IPS DF 6.9 (cell line): Measurements from ENCODE around the gene KHDC4.
"Not testable (repeated sequence)": the region's sequence is repeated elsewhere in the genome, so short reads cannot be mapped to it uniquely, and the experiment has no call there.

ENCODE experiments used
- DNase-seq: peaks from one replicate; pipeline ENCODE4 v3.0.0-alpha.2; 2013; ENCODE audit warnings: low read depth, low spot score
- H3K27ac ChIP-seq: one replicate; pipeline ENCODE4 v1.5.1; 2013; ENCODE audit warnings: low read length, control low read depth
- H3K27me3 ChIP-seq: 2 replicates; pipeline ENCODE4 v1.6.1; 2013; ENCODE audit warnings: mild to moderate bottlenecking, low read length; ENCODE audit not compliant: control insufficient read depth, insufficient read depth
- H3K36me3 ChIP-seq: 2 replicates; pipeline ENCODE4 v1.6.1; 2013; ENCODE audit warnings: low read length; ENCODE audit not compliant: control insufficient read depth, insufficient read depth
- H3K4me1 ChIP-seq: 2 replicates; pipeline ENCODE4 v1.6.1; 2013; ENCODE audit warnings: low read length; ENCODE audit not compliant: control insufficient read depth, insufficient read depth
- H3K4me3 ChIP-seq: 2 replicates; pipeline ENCODE4 v1.5.1; 2013; ENCODE audit warnings: mild to moderate bottlenecking, low read length
- H3K9me3 ChIP-seq: 2 replicates; pipeline ENCODE4 v1.6.1; 2013; ENCODE audit warnings: low read length, inconsistent platforms; ENCODE audit not compliant: control insufficient read depth, insufficient read depth
- WGBS: extraction: QIAGEN DNeasy Blood & Tissue Kit; methylation state at CpG from one replicate; pipeline ENCODE4 v1.1.7; 2013; ENCODE audit warnings: mixed read lengths, missing lambda C conversion rate; ENCODE audit not compliant: insufficient read length, insufficient coverage; 5-methylcytosine and 5-hydroxymethylcytosine counted together

Gene KHDC4

GRCh38 chr1:155900161-155900560, 34.1 kb downstream of the KHDC4 start:
- DNase-seq = no peak
- Histone ChIP-seq H3K4me3 (no peak overlapping the region), H3K9me3 (no peaks in the 10 kb centered on the region), H3K36me3 (peaks cover 26% of the 10 kb centered on the region; the same call in 1 of the 2 replicates), H3K4me1 (no peaks in the 10 kb centered on the region), H3K27me3 (no peaks in the 10 kb centered on the region), H3K27ac (no peak overlapping the region)
- no CpG with 5 or more reads among the region's 4 CpGs for WGBS

- Histone ChIP-seq H3K4me3 (no peak overlapping the region), H3K27me3 (no peaks in the 10 kb centered on the region), H3K36me3 (peaks cover 26% of the 10 kb centered on the region; the same call in 1 of the 2 replicates), H3K4me1 (no peaks in the 10 kb centered on the region), H3K9me3 (no peaks in the 10 kb centered on the region), H3K27ac (no peak overlapping the region)
- WGBS = no CpG with 5 or more reads among the region's 2 CpGs
- DNase-seq = no peak
Measured at GRCh38 chr1:155899683-155900082, 34.5 kb downstream of the KHDC4 start.

- no peaks in the 10 kb centered on the region for H3K9me3 ChIP-seq
- no peak overlapping the region for H3K27ac ChIP-seq
- H3K4me3 ChIP-seq = no peak overlapping the region
- H3K27me3 ChIP-seq = no peaks in the 10 kb centered on the region
- WGBS = no CpG with 5 or more reads among the region's 2 CpGs
- no peaks in the 10 kb centered on the region for H3K4me1 ChIP-seq
- H3K36me3 ChIP-seq = peaks cover 21% of the 10 kb centered on the region; the same call in 1 of the 2 replicates
- no peak for DNase-seq
Measured at GRCh38 chr1:155898888-155899287, 35.3 kb downstream of the KHDC4 start.

GRCh38 chr1:155897746-155898145, 36.5 kb downstream of the KHDC4 start:
- no peak for DNase-seq
- Histone ChIP-seq H3K9me3 (no peaks in the 10 kb centered on the region), H3K4me3 (no peak overlapping the region), H3K27ac (no peak overlapping the region), H3K36me3 (peaks cover 17% of the 10 kb centered on the region; the same call in 1 of the 2 replicates), H3K27me3 (no peaks in the 10 kb centered on the region), H3K4me1 (no peaks in the 10 kb centered on the region)
- no CpG with 5 or more reads among the region's 1 CpG for WGBS

- H3K27me3 ChIP-seq, H3K4me1 ChIP-seq, H3K27ac ChIP-seq, H3K9me3 ChIP-seq, DNase-seq, H3K4me3 ChIP-seq: not testable (repeated sequence)
- H3K36me3 ChIP-seq = peaks cover 16% of the 10 kb centered on the region; the same call in 1 of the 2 replicates
- no CpG with 5 or more reads among the region's 8 CpGs for whole genome bisulfite sequencing
Measured at GRCh38 chr1:155896476-155896875, 37.7 kb downstream of the KHDC4 start.

GRCh38 chr1:155895617-155896016, 38.6 kb downstream of the KHDC4 start:
- H3K4me1 ChIP-seq, H3K4me3 ChIP-seq, DNase-seq, H3K9me3 ChIP-seq, H3K27me3 ChIP-seq, H3K27ac ChIP-seq: not testable (repeated sequence)
- H3K36me3 ChIP-seq = peaks cover 11% of the 10 kb centered on the region; the same call in 1 of the 2 replicates
- no CpG with 5 or more reads among the region's 6 CpGs for WGBS

GRCh38 chr1:155893389-155894142, 40.6 kb downstream of the KHDC4 start:
- DNase-seq = no peak
- Histone ChIP-seq H3K27ac (no peak overlapping the region), H3K27me3 (no peaks in the 10 kb centered on the region), H3K4me1 (no peaks in the 10 kb centered on the region), H3K9me3 (no peaks in the 10 kb centered on the region), H3K4me3 (no peak overlapping the region), H3K36me3 (no peaks in the 10 kb centered on the region)
- no CpG with 5 or more reads among the region's 10 CpGs for WGBS

GRCh38 chr1:155892796-155893195, 41.4 kb downstream of the KHDC4 start:
- H3K27me3 ChIP-seq = no peaks in the 10 kb centered on the region
- no peak overlapping the region for H3K27ac ChIP-seq
- no peaks in the 10 kb centered on the region for H3K36me3 ChIP-seq
- no peaks in the 10 kb centered on the region for H3K9me3 ChIP-seq
- no peak for DNase-seq
- WGBS = no CpG with 5 or more reads among the region's 3 CpGs
- H3K4me3 ChIP-seq = no peak overlapping the region
- H3K4me1 ChIP-seq = no peaks in the 10 kb centered on the region

- no peaks in the 10 kb centered on the region for H3K4me1 ChIP-seq
- WGBS = no CpG with 5 or more reads among the region's 3 CpGs
- H3K36me3 ChIP-seq = no peaks in the 10 kb centered on the region
- no peak overlapping the region for H3K4me3 ChIP-seq
- no peaks in the 10 kb centered on the region for H3K27me3 ChIP-seq
- no peaks in the 10 kb centered on the region for H3K9me3 ChIP-seq
- no peak overlapping the region for H3K27ac ChIP-seq
- no peak for DNase-seq
Measured at GRCh38 chr1:155890251-155890650, 44.0 kb downstream of the KHDC4 start.

- Histone ChIP-seq H3K36me3 (no peaks in the 10 kb centered on the region), H3K9me3 (no peaks in the 10 kb centered on the region), H3K27me3 (no peaks in the 10 kb centered on the region), H3K4me1 (no peaks in the 10 kb centered on the region), H3K4me3 (no peak overlapping the region), H3K27ac (no peak overlapping the region)
- DNase-seq = no peak
- no CpG with 5 or more reads among the region's 2 CpGs for WGBS
Measured at GRCh38 chr1:155889566-155889965, 44.6 kb downstream of the KHDC4 start.

GRCh38 chr1:155888481-155888880, 45.7 kb downstream of the KHDC4 start:
- WGBS = no CpG with 5 or more reads among the region's 5 CpGs
- DNase-seq = no peak
- no peak overlapping the region for H3K4me3 ChIP-seq

More at GRCh38 chr1:155888481-155888880, 45.7 kb downstream of the KHDC4 start:
- no peaks in the 10 kb centered on the region for H3K4me1 ChIP-seq
- H3K36me3 ChIP-seq = no peaks in the 10 kb centered on the region
- H3K27me3 ChIP-seq = no peaks in the 10 kb centered on the region
- no peak overlapping the region for H3K27ac ChIP-seq
- H3K9me3 ChIP-seq = no peaks in the 10 kb centered on the region
